ENCODE measurements around the gene MARS1.
"Not testable (repeated sequence)": the region's sequence is repeated elsewhere in the genome, so short reads cannot be mapped to it uniquely, and the experiment has no call there.

Gene MARS1

GRCh38 chr12:57487597-57488401 lies at the start of gene MARS1:
Gene MARS1 (plus strand): TSS chr12:57488068. CDS start chr12:57488091, 23 bp downstream.
- DNase-seq, result peak; percentile 92

- no peak for DNase-seq
These were observed 49.5 kb upstream of the MARS1 start for GRCh38 chr12:57438400-57438799.

- no peak for DNase-seq
These were observed 48.1 kb upstream of the MARS1 start for GRCh38 chr12:57439762-57440266.

- DNase-seq, result not testable (repeated sequence)
These were observed 46.5 kb upstream of the MARS1 start for GRCh38 chr12:57441393-57441792.

GRCh38 chr12:57441846-57442427 lies 45.9 kb upstream of the MARS1 start:
- DNase-seq, result no peak

- not testable (repeated sequence) for DNase-seq
These were observed 43.5 kb upstream of the MARS1 start for GRCh38 chr12:57444337-57444736.

- no peak for DNase-seq
These were observed 43.1 kb upstream of the MARS1 start for GRCh38 chr12:57444744-57445143.

GRCh38 chr12:57446292-57446960 lies 41.4 kb upstream of the MARS1 start:
- no peak for DNase-seq

GRCh38 chr12:57448669-57449068 lies 39.2 kb upstream of the MARS1 start:
- no peak for DNase-seq

GRCh38 chr12:57449375-57449774 lies 38.5 kb upstream of the MARS1 start:
- no peak for DNase-seq

GRCh38 chr12:57450057-57450456 lies 37.8 kb upstream of the MARS1 start:
- no peak for DNase-seq

GRCh38 chr12:57451233-57451778 lies 36.6 kb upstream of the MARS1 start:
- DNase-seq, result no peak

- no peak for DNase-seq
These were observed 35.5 kb upstream of the MARS1 start for GRCh38 chr12:57452181-57452936.

GRCh38 chr12:57452937-57453509 lies 34.8 kb upstream of the MARS1 start:
- peak; percentile 24 for DNase-seq

- DNase-seq, result no peak
These were observed 33.7 kb upstream of the MARS1 start for GRCh38 chr12:57454213-57454565.

GRCh38 chr12:57454566-57455373 lies 33.1 kb upstream of the MARS1 start, which contains the start of gene INHBE:
Gene INHBE (plus strand): TSS chr12:57455307. CDS start chr12:57455537, 230 bp downstream.
- no peak for DNase-seq

GRCh38 chr12:57455374-57456144 lies 32.3 kb upstream of the MARS1 start:
- DNase-seq, result no peak

- peak; percentile 60 for DNase-seq
These were observed 31.6 kb upstream of the MARS1 start for GRCh38 chr12:57456145-57456700.

GRCh38 chr12:57456737-57457490 lies 31.0 kb upstream of the MARS1 start:
- no peak for DNase-seq
